IPS-NIHi7 (cell line): ENCODE data around the gene HNRNPR.
"Not testable (repeated sequence)": the region's sequence is repeated elsewhere in the genome, so short reads cannot be mapped to it uniquely, and the experiment has no call there.

Experiments
- DNase-seq: peaks from one replicate; pipeline ENCODE4 v3.0.0; 2012; ENCODE audit warnings: mixed read lengths; ENCODE audit errors: extremely low spot score

HNRNPR gene

DNA sequence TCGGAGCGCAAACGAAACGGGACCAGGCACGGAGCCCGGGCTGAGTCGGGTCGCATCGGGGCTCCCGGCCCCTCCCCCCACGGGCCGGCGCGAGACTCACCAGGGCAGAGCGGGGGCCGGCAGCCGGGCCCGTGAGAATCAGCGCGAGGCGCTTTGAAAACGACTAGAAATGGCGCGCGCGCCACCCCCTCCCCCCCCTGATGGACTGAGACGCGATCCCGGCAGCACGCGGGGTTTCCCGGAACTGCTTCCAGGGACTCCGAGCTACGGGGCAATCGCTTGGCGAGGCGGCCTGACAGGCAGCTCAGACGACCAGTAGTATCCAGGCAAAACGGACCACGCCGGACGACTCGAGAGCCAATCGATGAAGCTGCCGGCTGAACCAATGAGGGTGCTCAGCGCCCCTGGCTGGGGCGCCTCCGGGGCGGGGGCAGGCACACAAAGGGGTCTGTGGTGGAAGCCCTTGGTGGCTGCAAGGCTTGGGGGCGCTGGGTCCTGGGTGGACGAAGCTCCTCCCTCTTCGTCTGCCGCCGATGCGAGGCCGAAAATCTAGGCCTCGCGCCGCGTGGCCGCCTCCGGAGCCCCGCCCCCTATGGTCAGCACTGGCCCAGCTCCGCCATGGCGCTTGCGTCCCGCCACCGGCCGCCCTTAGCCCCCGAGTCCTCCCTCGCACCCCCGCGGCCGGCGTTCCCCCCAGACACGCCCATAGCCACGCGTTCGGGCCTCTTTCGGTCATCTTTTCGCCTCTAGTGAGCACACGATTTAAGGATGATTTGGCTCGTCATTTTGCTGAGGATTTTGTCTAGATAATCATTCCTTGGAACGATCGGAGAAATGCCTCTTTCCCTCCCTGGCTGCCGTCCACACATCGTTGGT lies at the start of gene HNRNPR:
Gene HNRNPR, minus strand, starts transcription at position 174 of the 876 bp plus-strand sequence. CDS start 3,276 bp downstream, outside the sequence.
- peak; percentile 99 for DNase-seq

DNA sequence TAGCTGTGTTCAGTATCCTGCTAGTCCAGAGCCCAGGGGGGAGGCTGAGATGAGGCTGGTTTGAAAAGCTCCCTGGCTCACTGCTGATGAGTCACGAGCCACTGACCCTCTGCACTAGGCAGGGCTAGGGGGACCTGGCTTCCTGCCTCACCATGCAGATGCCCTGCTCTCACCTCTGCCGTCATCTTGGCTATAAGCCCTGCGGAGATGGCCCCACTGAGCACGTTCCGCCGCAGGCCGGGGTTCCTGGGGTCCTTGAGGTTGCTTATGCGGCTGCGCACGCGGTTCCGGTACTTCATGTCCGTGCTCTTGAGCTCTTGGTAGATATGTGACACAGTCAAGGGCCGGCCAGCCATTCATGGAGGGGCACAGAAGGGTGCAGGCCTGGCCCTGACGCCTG lies 49.6 kb upstream of the HNRNPR start:
- DNase-seq: no peak

DNA sequence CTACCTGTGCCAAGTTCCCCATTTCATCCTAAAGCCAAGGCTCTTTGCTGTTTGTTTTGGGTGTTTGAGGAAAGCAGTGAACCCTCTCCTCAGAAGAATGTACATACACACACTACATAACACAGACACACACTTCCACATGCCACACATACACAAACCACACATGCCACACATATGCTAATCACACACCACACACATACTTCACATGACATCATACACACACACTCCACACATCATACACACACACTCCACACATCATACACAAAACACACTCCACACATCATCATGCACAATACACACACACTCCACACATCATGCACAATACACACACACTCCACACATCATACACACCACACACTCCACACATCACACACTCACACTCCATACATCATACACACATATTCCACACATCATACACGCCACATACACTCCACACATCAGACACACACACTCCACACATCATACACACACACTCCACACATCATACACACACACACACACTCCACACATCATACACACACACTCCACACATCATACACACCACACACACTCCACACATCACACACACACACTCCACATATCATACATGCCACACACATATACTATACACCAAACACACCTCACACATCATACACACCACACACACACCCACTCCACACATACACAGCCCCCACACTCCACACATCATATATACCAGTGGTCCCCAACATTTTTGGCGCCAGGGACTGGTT lies 48.2 kb upstream of the HNRNPR start:
- DNase-seq: no peak

DNA sequence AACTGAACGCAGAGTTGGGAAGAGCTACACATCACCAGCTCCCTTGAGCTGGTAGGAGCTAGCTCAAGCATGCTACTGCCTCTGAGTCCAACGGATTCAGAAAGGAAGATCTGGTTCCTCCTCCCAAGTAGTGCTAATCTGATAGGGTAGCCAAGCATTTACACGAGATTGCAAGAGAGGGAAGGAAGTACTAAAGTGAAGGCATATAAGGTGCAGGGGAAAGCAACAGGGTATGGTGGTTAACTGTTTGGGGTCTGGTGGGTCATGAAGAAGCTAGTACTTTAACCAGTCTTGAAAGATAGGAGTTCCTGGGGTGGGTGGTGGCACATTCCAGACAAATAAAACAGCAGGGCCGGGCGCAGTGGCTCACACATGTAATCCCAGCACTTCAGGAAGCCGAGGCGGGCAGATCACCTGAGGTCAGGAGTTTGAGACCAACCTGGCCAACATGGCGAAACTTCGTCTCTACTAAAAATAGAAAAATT lies 45.8 kb upstream of the HNRNPR start:
- no peak for DNase-seq

DNA sequence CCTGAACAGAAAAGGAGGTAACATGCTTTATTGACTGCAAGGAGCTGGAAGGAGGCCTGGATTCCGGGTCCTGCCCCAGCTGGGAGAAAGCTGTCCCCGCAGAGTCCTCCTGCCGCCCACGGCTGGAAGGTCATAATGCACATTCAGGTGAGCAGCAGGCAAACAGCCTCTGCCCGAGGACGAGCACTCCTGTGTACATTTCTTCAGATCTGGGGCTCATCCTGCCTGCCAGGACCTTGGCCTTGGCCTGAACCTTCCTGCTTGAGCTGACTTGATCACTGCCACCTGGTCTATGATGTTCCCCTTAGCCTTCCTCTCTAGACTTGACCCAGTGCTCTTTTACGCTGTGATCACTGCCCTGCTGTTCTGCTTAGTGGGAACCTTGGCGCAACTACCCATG lies 43.4 kb upstream of the HNRNPR start:
- DNase-seq: no peak

DNA sequence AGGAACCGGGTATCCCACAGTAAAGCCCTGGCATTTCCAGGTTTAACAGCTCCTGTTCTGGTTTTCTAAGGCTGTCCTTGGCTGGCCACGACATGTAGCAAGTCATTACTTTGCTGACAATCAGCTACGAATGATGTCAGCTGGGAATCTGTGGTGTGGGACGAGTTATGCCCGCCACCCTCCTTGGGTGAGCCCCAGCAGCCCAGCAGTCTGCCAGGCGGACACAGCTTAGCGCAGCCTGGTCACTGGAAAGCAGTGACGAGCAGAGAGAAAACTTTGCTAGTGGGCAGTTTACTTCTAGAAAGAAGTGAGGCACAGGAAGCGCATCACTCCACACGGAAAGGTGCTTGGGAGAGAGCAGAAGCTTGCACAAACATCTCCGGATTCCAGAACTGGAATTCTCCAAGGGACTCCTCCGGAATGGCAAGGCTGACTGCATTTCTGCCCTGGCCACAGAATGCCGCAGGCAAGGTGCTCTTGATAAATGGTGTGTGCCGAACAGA lies 41.1 kb upstream of the HNRNPR start:
- no peak for DNase-seq

DNA sequence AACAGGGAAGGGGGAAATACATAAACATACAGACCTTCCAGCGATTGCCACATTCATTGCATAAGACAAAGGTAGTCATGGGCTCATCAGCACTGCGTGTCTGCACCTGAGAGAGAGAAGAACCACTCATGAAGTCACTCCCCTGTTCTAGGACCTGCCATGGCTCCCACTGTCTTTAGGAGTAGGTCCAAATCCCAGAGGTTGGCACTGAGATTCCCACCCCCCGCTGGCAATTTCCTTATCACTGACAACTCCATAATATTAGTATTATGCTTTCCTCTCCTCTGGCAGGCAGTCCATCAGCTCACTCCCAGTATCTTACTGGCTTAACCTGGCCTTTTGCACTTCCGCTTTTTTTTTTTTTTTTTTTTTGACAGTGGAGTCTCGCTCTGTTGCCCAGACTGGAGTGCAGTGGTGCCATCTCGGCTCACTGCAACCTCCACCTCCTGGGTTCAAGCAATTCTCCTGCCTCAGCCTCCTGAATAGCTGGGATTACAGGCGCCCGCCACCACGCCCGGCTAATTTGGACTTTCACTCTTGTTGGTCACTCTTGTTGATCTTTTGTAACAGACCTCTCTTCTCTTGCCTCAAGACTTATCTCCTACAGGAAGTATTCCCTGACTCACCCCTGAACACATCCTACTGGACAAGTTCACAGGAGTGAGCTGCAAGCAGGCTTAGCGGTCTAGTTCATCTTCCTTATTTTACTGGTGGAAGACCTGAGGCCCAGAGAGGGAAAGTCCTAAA lies 40.4 kb upstream of the HNRNPR start:
- no peak for DNase-seq

DNA sequence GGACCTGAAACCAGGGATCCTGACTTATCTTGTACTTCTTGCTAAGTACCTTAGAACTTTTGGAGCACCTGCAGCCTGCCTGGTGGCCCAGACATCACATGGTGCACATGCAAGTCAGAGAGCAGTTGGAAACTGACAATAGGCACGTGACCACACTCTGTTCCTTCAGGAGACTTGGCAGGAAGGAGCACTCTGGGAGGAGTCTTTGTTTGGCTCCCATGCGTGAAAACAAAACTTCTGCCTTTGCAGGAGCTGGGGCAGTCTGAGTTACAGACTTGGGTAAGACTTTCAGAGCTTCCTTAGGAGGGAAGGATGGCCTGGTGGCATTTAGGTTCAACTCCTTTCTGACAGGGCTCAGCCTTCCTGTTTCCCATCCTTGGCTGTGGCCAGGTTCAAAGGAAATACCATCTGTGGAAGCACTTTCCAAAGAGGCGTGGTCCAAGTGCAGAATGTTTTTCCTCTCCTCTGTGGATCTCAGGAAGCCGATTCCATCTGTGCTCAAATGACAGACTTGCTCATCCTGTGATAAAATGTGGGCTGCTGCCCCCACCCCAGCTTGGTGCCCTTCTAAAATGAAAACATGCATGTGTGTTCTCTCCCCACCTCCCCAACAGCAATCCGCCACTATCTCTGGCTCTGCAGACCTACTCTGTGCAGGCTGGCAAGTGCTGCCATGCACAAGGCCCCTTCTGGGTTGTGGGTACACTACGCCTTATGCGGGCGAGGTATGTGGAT lies 39.7 kb upstream of the HNRNPR start:
- no peak for DNase-seq

DNA sequence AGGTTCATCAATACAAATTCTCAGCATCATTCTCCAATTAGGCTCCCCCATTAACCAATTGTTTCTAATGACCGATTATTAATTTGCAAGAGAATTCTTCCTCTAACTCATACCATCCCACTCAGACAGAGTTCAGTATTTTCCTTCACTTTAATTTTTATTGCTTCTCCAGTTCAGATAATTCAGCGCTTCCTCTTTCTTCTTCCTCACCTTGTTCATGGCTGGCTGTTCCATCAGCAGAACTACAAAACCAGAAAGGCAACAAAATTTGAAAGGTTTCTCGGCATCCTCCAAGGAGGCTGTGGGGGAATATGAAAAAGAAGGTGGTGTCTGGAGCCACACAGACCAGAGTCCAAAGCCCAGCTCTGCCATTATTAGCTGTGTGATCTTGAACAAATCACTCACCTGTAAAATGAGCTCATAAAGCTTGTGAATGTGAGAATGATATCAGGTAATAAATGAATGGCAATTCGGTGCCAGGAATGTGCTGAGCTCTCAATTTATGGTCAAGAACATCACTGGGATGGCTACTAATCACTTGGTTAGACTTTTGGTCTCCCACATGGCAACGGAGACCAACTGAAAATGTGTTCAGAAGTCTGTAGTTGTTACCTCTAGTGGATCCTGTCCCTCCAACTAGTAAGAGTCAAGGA lies 37.3 kb upstream of the HNRNPR start:
- DNase-seq: no peak

DNA sequence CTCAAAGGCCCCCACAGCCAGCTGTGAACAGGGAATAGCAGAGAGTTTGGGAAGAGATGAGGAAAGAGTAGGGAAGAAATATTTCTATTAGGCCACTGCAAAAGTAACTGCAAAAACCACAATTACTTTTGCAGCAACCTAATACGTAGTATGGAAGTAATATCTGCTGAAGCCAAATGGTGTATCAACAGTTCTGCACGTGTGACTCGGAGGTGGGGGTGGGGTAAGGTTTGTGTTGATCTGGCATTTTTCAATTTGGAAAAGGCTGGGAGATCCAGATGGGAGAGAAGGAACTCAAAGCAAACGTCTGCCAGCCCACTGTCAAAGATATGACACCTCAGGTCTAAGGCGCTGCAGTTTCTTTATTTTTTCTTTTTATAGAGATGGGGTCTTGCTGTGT lies 36.6 kb upstream of the HNRNPR start:
- DNase-seq: no peak

DNA sequence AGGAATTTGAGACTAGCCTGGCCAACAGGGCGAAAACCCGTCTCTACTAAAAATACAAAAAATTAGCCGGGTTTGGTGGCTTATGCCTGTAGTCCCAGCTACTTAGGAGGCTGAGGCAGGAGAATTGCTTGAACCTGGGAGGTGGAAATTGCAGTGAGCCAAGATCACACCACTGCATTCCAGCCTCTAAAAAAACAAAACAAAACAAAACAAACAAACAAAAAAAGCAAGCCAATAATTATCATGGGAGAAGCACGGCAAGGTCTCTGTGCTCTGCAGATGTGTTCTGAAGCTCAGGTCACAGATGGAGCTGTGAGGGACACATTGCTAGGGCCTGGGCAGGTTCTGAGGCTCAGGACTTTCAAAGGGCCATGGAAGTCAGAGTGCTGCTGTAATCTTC lies 36.2 kb upstream of the HNRNPR start:
- DNase-seq: not testable (repeated sequence)

DNA sequence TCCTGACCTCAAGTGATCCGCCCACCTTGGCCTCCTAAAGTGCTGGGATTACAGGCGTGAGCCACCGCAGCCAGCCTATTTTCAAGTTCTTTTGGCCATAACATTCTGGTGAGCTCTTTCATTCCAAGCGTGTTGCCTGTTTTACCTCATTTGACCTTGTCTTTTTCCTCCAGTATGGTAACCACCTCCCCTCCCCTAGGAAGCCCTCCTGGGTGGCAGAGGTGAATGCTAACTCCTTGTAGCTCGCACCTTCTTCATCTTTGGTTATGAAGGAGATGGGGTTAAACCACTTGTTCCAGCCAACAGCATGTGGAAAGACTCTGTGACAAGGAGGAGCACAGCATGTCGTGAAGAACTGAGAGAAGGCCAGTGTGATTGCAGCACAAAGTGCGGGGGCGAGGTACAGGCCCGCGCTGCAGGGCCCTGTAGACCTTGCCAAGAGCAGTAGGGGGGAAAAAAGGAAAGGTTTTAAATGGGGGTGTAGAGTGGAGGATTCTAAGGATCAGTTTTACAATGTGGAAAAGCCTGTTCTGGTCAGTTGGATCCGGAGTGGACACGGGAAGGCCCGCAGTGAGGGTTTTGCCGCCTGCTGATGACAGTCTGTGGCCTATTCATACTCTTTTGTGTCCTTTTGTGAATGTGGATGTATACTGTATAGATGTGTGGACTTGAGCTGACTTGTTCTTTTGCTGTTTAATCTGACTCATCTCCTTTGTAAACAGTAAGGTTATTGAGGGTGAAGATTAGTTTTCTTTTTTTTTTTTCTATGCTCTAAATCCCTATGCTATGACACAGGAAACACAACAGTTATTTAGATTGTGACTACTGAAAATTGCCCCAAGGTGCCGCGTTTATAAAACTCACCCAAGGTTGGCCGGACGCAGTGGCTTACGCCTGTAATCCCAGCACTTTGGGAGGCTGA lies 33.1 kb upstream of the HNRNPR start:
- DNase-seq: no peak

DNA sequence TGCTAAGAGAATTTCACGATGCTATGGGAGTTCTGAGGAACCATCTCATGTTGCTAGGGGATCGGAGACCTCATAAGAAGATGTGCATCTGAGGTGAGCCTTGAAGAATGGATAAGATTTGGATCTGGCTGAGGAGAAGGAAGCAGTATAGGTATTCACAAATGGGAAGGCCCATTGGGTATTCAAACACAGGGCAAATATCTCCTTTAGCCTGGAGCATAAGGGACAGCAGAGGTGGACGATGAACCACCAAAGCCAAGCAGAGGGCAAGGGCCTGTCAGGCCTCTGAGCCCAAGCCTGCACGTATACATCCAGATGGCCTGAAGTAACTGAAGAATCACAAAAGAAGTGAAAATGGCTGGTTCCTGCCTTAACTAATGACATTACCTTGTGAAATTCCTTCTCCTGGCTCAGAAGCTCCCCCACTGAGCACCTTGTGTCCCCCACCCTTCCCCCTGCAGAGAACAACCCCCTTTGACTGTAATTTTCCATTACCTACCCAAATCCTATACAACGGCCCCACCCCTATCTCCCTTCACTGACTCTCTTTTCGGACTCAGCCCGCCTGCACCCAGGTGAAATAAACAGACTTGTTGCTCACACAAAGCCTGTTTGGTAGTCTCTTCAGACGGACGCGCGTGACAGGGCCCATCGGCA lies 30.1 kb upstream of the HNRNPR start:
- DNase-seq: not testable (repeated sequence)

DNA sequence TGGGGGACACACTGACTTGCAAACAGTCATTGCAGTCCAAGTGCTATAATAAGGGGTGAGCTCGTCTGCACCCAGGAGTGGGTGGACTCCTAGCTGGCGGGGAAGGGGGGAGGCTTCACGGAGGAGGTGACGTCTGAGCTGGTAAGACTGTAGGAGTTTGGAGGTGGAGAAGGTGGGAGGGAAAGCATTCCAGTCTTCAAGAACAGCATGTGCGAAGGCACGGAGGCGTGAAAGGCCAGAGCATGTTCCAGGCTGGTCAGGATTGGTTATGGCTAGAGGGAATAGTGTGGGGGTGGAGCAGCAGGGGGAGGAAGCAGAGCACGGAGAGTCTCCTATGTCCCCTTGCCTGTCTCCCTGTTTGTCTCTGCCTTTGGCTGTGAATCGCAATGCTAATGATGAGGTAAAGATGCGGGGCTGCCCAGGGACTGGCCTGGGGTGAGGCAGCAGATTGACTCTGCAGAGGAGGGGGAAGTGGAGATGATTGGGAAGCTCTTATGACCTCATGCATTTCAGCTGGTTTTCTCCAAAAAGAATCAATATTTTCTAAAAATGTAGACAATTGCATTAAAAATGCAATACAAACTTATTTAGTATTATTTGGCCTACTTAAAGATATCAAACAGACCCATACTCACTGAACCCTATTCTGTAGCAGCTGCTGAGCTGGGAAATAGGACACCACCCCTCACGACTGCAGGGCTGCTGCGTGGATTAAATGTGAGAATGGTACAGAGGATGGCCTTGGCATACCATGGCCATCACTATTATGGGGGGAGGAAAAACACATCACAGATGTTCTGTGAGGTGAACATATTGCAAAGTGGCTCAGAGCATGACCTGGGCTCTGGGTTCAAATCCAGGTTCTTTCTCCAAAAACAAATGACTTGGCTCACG lies 28.1 kb upstream of the HNRNPR start:
- peak; percentile 42 for DNase-seq

DNA sequence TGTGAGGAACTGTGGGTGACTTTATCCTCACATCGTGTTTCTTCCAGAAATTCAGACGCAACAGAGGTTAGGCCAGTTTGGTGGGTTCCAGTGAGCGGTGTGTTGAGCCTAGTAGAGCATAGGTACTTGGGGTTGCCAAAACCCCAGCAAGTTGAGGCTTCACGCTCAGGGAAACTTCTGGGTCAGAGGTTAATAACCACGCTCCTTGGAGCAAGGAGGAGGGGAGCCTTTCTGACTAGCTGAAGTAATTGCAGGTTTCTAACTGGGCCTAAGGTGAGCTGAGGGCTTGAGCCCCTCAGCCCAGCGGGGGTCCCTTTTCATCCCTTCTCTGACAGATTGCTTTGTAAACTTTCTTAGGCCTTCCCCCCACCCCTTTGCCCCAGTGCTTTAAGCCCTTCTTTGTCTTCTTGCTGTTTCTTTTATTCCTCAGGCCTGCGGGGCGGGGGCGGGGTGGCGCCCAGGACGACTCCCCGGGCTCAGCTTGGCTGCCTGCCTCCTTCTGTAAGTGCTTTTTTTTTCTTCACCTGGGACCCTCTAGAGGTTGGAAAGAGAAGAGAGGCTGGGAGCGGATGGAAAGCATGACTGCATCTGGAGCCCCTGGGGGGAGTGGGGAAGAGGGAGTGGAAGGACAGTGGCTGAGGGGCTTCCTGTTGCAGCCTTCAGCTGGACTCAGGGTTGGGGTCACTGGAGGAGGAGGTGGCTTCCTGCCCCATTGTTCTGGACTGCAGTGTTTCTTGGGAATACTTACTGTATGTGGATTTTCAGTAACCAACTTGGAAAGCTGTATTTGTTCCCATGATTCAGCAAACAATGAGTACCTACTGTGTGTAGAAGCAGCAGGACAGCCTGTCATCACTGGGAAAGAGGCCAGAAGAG lies 26.9 kb upstream of the HNRNPR start:
- DNase-seq: peak; percentile 71

DNA sequence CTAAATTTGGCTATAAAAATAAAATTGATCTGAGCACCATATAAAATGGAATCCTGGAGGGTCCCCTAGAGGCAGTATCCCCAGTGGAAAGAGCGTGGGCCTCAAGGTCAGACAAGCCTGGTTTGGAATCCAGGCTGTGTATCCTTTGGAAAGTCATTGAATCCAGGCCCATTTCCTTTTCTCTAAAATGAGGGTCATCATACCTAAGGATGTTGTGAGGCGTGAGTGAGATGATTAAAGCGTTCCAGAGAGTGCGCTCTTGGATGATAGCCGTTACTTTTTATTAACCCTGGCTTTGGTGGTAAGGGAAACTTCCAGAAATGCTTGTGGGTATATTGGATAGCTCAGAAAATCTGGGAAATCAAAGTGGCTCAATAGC lies 26.2 kb upstream of the HNRNPR start:
- no peak for DNase-seq
